GM19099 (cell line): ENCODE results near the gene REG1B.

Experiments used
- POLR2A ChIP-seq: IDR thresholded peaks from 3 replicates; pipeline ENCODE4 v1.6.1; 2011; ENCODE audit warnings: low read depth; ENCODE audit not compliant: insufficient read length; ENCODE audit errors: extremely low read depth

The REG1B gene

GRCh38 chr2:79100285-79100684 lies 12.5 kb upstream of the REG1B start:
- no peak for TF ChIP-seq POLR2A

GRCh38 chr2:79099140-79099686 lies 11.4 kb upstream of the REG1B start:
- no peak for TF ChIP-seq POLR2A

GRCh38 chr2:79097843-79098242 lies 10.1 kb upstream of the REG1B start:
- no peak for TF ChIP-seq POLR2A

- no peak for TF ChIP-seq POLR2A
These were observed 2.9 kb upstream of the REG1B start for GRCh38 chr2:79090693-79091092.

- no peak for TF ChIP-seq POLR2A
These were observed 1.5 kb downstream of the REG1B start for GRCh38 chr2:79086255-79086654.

- TF ChIP-seq POLR2A = no peak
These were observed 2.4 kb downstream of the REG1B start for GRCh38 chr2:79085382-79085781.

GRCh38 chr2:79084495-79085135 lies 3.2 kb downstream of the REG1B start:
- TF ChIP-seq POLR2A = no peak

- no peak for TF ChIP-seq POLR2A
These were observed 4.1 kb downstream of the REG1B start for GRCh38 chr2:79083597-79084251.

- no peak for TF ChIP-seq POLR2A
These were observed 4.8 kb downstream of the REG1B start for GRCh38 chr2:79082987-79083386.

GRCh38 chr2:79071078-79071477 lies 16.7 kb downstream of the REG1B start:
- no peak for TF ChIP-seq POLR2A

GRCh38 chr2:79065201-79065600 lies 22.6 kb downstream of the REG1B start:
- no peak for TF ChIP-seq POLR2A

GRCh38 chr2:79041032-79041448 lies 46.8 kb downstream of the REG1B start:
- no peak for TF ChIP-seq POLR2A

- TF ChIP-seq POLR2A = no peak
These were observed 47.8 kb downstream of the REG1B start for GRCh38 chr2:79039944-79040343.
